Stimulated activated CD4-positive, alpha-beta T cell treated with anti-CD3 and anti-CD28 coated beads, Interleukin-12 subunit alpha, Interleukin-12 subunit beta, amount 100 ng/mL, for 48 hours (primary cell): ENCODE data around the gene RXRA.

Experiments used
- DNase-seq, 3 donors: peaks; one replicate each; pipeline ENCODE4 v3.0.0-alpha.2; 2020; ENCODE audit warnings: low read depth in 2 of 3, low spot score in 1 of 3

RXRA gene

GRCh38 chr9:134461426-134461982, 135.2 kb downstream of the RXRA start:
- no peak for DNase-seq

DNA sequence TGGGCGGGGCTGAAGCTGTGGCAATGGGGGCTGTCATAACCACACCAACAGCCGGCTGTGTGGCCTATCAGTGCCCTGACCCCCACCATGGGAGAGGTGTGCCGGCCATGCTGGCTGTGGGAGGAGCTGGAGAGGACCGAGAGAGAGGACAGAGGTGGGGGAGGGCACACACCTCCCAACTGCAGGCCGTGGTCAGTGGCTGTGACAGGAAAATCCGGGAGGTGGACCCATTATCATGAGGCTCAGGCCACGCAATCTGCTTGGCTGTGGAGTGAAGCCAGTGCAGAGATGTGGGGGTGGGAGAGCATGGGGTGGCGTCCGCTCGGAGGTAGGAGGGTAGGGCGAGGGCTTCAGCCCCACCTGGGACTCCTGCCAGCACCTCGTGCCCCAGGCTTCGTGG, 136.1 kb downstream of the RXRA start:
- no peak for DNase-seq

GRCh38 chr9:134463280-134463679, 137.0 kb downstream of the RXRA start:
- no peak for DNase-seq

- no peak for DNase-seq
Measured at GRCh38 chr9:134466869-134467616, 140.8 kb downstream of the RXRA start.

- no peak for DNase-seq
Measured at GRCh38 chr9:134468358-134468757, 142.1 kb downstream of the RXRA start.

DNA sequence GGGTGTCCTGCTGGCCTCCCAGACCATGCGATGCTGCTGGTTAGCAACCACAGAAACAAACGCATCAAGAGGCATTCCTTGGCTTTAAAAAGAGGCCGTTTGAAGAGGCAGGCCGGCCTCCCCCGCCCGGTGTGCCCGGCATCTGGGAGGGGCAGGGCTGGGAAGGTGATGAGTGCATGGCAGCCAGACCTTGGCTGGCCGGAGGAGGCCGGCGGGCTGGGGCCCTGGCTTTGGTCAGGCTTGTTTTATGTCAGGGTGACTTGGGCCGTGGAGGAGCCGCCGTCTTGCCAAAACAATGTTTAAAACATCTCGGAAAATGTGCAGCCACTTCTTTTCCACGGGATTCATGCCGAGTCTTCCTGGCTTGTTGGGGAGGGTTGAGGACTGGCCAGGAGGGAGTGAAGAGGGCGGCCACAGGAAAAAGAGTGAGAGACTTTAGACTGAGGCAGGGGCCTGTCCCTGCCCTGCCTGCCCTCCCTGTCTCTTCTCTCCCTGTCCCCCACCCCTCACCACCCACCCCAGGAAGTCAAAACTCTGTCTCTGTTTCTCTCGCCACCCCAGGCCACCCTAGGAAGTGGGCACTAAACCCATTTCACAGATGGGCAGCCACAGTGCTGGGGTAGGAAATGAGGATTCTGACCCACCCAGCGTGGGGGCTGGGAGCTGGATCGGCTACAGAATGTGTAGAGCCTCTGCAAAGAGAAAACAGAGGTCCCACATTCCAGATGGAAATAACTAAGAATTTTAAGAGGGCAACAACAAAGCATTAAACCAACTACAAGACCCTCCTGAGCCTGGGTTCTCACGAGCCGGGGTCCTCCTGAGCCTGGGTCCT, 143.0 kb downstream of the RXRA start:
- no peak for DNase-seq

- no peak for DNase-seq
Measured at GRCh38 chr9:134472256-134472655, 146.0 kb downstream of the RXRA start.

DNA sequence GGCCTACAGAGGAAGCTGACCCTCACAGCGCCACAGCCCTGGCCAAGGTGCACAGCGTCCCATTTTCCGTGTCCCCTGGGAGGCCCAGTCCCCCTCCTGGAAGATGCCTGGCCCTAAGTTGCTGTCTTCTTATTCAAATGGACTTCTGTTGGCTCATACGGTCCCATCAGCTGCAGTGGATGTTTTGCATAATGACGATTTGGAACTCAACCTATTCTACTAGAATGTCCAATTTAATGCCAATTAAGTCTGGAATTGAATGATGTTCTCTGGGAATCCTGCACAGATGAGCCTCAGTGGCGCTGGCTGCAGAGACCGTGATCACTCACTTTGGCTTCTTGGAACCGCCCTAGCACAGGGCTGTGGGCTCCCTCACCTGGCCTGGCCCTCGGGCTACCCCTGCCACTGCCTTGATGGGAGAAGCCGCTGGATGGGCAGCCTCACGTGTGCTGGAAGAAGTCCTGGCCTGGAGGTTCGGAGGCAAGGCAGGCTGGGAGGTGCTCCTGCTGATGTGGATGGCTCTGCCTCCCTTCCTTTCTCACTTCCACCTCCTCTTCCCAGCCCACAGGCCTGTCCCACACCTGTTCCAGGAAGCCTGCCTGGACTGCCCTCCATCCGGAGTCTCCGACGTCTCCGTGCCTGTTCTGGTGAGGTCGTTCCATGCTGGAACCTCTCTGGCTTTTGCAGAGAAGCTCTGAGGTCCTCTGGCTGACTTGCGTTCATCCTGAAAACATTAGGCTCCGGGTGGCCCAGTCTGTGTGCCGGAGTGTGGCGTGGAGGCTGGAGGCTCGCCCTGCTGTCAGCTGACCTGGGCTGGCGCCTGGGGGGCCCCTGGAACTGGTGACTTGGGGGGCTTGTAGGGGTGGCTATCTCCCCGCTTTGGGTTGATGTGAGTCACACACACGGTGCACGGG, 147.1 kb downstream of the RXRA start:
- no peak for DNase-seq

DNA sequence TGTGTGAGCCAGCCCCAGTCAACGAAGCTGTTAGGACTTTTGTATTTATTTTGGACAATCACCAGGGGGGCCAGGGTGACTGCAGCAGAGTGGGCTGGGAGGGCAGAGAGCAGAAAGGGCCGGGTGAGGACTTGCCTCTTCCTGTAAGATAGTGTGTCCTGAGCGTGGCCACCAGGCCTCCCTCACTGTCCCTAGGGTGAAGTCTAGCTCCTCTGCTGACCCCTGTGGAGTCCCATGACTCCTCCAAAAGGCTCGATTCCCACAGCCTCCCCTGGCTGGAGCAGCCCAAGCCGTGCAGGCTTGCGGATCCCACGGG, 147.8 kb downstream of the RXRA start:
- DNase-seq = no peak

GRCh38 chr9:134475011-134475790, 148.9 kb downstream of the RXRA start:
- DNase-seq = no peak

DNA sequence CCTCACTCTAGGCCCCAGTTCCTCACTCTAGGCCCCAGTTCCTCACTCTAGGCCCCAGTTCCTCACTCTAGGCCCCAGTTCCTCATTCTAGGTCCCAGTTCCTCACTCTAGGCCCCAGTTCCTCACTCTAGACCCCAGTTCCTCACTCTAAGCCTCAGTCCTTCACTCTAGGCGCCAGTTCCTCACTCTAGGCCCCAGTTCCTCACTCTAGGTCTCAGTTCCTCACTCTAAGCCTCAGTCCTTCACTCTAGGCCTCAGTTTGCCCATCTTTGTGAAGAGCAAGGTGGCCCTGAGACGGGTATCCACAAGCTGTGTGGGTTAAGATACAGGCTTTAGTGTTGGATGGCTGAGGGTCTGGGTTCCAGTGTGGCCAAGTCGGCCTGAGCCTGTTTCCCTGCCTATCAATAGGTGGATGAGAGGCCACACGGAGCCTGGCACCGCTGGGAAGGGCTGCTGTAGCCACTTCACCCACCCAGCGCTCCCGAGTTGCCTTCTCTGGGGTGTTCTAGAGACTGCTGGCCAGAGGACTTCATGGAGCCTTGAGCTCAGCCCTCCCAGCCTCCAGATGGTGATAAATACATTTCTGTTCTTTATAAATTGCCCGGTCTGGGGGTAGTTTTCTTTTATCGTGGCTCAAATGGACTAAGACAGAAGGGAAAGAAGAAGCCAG, 150.2 kb downstream of the RXRA start:
- DNase-seq = no peak

DNA sequence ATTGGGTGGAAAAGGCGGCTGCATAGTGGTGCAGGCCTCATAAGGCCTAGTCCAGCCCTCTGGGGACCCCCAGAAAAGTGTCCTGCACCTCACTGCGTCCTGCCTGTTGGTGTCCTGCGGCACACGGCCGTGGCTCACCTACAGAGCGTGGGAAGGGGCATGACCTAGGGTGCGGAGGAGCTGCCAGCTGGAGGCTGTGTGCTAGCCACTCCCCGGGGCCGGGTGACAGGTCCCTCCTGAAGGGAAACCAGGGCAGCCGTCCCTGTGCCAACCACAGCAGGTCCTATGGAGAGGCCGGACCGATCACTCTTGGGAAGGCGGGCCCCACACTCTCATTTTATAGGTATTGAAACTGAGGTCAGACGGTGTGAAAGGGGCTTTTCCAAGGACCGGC, 150.7 kb downstream of the RXRA start:
- no peak for DNase-seq

- no peak for DNase-seq
Measured at GRCh38 chr9:134477342-134477925, 151.2 kb downstream of the RXRA start.

GRCh38 chr9:134477927-134478326, 151.7 kb downstream of the RXRA start:
- no peak for DNase-seq

DNA sequence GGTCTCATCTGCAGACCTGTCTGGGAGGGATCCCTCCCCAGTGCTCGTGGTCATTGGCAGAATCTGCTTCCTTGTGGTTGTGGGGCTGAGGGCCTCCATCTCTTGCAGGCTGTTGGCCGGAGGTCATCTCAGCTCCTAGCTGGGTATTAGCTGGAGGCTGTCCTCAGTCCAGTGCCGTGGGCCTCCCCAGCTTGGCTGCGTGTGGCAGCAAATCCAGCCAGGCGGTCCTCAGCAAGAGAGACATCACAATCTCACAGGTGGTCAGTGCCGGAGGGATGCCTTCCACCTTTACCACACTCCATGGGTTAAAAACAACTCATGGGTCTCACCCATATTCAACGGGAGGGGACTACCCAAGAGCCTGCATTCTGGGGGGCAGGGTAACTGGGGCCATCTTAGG, 155.5 kb downstream of the RXRA start:
- no peak for DNase-seq

- DNase-seq = no peak
Measured at GRCh38 chr9:134482226-134482625, 156.0 kb downstream of the RXRA start.

DNA sequence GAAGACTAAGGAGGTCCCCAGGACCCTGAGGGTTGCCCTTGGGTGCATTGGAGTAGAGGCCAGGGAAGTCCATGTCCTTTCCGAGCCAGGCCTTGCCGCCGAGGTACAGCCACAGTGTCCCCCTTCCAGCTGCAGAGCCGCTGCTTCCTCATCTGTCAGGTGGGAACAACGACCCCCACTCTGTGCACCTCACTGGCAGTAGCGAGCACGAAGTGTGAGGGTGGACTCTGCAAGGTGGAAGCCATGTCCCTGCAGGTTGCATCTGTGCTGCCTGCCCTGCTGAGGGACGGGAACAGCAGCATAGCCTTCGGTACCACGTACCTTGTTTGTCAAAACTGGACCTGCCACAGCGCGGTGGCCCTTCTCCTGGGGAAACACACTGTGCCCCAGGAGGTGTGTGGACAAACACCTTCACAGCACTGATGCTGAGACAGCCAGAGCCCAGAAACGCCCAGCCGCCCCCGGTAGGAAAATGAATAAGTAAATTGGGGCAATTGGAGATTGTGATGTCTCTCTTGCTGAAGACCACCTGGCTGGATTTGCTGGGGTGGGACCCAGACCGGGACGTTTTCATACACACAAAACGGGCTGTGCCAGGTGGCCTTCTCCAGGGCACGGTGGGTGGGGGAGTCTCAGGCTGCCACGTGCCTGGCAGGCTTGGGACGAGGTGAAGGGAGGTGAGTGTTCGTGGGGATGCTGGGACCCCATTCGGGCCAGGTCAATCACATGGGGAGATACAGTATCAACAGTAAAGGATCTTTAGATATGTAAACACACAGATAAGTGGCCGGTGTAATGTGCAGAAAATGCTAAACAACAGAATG, 157.3 kb downstream of the RXRA start:
- no peak for DNase-seq

DNA sequence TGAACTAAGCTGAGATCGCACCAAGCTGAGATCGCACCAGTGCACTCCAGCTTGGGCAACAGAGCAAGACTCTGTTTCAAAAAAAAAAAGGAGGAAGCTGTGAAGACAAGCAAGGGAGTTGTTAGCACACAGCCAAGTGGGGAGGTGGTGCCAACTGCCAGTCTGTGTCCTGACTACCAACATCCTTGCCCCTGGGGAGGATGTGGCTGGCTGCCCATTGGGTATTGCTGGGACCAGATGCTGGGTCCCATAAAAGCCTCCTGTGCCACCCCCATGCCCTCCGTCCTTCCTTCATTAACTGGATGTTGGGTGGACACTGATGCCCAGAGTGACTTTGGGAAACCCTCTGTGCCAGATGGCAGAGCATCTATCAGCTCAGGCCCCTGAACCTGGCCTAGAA, 158.2 kb downstream of the RXRA start:
- no peak for DNase-seq

DNA sequence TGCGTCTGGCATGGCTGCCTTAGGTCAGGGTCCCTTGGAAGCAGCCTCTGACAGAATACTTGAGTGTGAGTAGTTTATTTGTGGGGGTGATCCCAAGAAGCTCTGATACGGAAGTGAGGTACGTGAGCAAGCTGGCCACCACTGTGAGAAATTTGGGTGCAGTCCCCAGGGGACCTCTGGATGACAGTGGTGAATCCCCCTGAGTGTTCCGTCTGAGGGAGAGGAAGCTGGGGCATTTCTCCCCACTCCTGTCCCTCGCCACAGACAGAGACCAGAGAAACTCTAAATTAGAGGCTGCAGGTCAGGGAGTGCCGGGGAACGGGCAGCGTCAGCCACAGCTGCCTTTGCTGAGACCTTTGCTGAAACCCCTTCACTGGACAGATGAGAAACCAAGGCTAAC, 159.4 kb downstream of the RXRA start:
- no peak for DNase-seq
